ENCODE results near the gene FBXW9.

DNA sequence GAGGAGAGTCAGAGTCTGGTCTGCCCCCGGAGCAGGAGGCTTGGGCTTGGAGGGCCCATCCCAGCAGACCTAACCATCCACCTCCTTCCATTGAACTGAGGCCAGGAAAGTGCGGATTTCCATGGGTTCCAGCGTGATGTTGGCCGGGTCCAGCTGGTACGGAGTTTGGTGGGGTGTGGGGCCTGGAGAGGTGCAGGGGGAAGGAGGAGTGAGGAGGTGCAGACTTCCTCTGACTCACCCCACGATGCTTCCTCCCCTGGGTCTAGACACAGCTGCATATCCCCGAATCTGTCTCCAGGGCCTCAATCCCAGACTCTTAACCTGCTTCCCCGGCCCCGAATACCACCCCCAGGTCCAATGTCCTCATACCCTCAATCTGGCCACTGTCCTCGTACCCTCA is 49.9 kb downstream of the FBXW9 start:
- TF ChIP-seq ISL1 (CRISPR knock-in tag; IDR thresholded peaks at IDR 0.05) (no peak), GLIS3 (CRISPR knock-in tag; IDR thresholded peaks at IDR 0.05) (no peak), SNAI2 (CRISPR knock-in tag; IDR thresholded peaks at IDR 0.05) (no peak), ZNF8 (CRISPR knock-in tag; IDR thresholded peaks at IDR 0.05) (no peak), OSR1 (CRISPR knock-in tag; IDR thresholded peaks at IDR 0.05) (no peak), ZFP30 (CRISPR knock-in tag; IDR thresholded peaks at IDR 0.05) (no peak), ZNF70 (CRISPR knock-in tag; IDR thresholded peaks at IDR 0.05) (no peak), CSDC2 (CRISPR knock-in tag; IDR thresholded peaks at IDR 0.05) (no peak)
- TF ChIP-seq, protein P1, sequence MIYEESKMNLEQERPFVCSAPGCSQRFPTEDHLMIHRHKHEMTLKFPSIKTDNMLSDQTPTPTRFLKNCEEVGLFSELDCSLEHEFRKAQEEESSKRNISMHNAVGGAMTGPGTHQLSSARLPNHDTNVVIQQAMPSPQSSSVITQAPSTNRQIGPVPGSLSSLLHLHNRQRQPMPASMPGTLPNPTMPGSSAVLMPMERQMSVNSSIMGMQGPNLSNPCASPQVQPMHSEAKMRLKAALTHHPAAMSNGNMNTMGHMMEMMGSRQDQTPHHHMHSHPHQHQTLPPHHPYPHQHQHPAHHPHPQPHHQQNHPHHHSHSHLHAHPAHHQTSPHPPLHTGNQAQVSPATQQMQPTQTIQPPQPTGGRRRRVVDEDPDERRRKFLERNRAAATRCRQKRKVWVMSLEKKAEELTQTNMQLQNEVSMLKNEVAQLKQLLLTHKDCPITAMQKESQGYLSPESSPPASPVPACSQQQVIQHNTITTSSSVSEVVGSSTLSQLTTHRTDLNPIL (CRISPR knock-in tag; IDR thresholded peaks at IDR 0.05; ENCODE audit: low read depth): no peak
- TF ChIP-seq, protein P2, sequence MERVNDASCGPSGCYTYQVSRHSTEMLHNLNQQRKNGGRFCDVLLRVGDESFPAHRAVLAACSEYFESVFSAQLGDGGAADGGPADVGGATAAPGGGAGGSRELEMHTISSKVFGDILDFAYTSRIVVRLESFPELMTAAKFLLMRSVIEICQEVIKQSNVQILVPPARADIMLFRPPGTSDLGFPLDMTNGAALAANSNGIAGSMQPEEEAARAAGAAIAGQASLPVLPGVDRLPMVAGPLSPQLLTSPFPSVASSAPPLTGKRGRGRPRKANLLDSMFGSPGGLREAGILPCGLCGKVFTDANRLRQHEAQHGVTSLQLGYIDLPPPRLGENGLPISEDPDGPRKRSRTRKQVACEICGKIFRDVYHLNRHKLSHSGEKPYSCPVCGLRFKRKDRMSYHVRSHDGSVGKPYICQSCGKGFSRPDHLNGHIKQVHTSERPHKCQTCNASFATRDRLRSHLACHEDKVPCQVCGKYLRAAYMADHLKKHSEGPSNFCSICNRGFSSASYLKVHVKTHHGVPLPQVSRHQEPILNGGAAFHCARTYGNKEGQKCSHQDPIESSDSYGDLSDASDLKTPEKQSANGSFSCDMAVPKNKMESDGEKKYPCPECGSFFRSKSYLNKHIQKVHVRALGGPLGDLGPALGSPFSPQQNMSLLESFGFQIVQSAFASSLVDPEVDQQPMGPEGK (CRISPR knock-in tag; IDR thresholded peaks at IDR 0.05; ENCODE audit: borderline replicate concordance): no peak

Measured in SK-N-SH treated with all-trans-retinoic acid at 6 μM for 48 hours (cell line).